IMR-90 (cell line): ENCODE measurements around the gene GPRC6A. TPM values are rescaled to one million over a fixed set of nuclear protein-coding genes. Genes with fewer than 3 reads are reported as not detected.

Experiments used
- ATAC-seq: fragments of 200-7000 bp; cut with Tn5 transposase; 2 replicates; pipeline ENCODE4 v1.9.1; 2020; ENCODE audit warnings: low read depth, mild to moderate bottlenecking, moderate library complexity
- BruUV-seq: library from RNA; stranded (reverse); fragments of 400-500 nt; replicated peaks from 2 replicates; lab custom pipeline; 2021; lab: Mats Ljungman, UMichigan
- CTCF ChIA-PET: fragments of 300-600 bp; formaldehyde crosslinking; extraction: SDS; loops from one replicate; lab custom pipeline; 2021; ENCODE audit warnings: antibody characterized with exemption; lab: Yijun Ruan, JAX
- POLR2A ChIA-PET: fragments of 300-600 bp; sonication (Branson Sonifier 250); formaldehyde crosslinking; loops from one replicate; lab custom pipeline; 2022; ENCODE audit warnings: antibody characterized with exemption; ENCODE audit not compliant: unreplicated experiment; lab: Charles Lee
- DNase-seq: peaks from one replicate; pipeline ENCODE4 v3.0.0; 2013
- H2AFZ ChIP-seq: replicated peaks from 2 replicates; pipeline ENCODE3; 2013; ENCODE audit warnings: low read length, mild to moderate bottlenecking; ENCODE audit not compliant: poor library complexity
- H2AK5ac ChIP-seq: 2 replicates; pipeline ENCODE4 v1.6.1; 2013; ENCODE audit warnings: low read depth, low read length, inconsistent platforms
- H2AK9ac ChIP-seq: replicated peaks from 2 replicates; pipeline ENCODE3; 2013; ENCODE audit warnings: mild to moderate bottlenecking, low read depth, low read length, moderate library complexity; ENCODE audit not compliant: poor library complexity
- H2BK120ac ChIP-seq: 2 replicates; pipeline ENCODE4 v1.6.1; 2013; ENCODE audit warnings: low read depth, low read length, inconsistent platforms
- H2BK15ac ChIP-seq: 3 replicates; pipeline ENCODE4 v1.6.1; 2013; ENCODE audit warnings: low read depth, low read length, inconsistent platforms
- H2BK20ac ChIP-seq: 2 replicates; pipeline ENCODE4 v1.6.1; 2013; ENCODE audit warnings: low read depth, mild to moderate bottlenecking, inconsistent platforms, low read length, moderate library complexity
- H2BK5ac ChIP-seq: 2 replicates; pipeline ENCODE4 v1.6.1; 2013; ENCODE audit warnings: mild to moderate bottlenecking, low read depth, low read length, inconsistent platforms; ENCODE audit not compliant: poor library complexity, severe bottlenecking
- H3K14ac ChIP-seq: replicated peaks from 2 replicates; pipeline ENCODE4 v1.6.1; 2013; ENCODE audit warnings: low read depth, low read length, inconsistent platforms
- H3K18ac ChIP-seq: 2 replicates; pipeline ENCODE4 v1.6.1; 2013; ENCODE audit warnings: low read depth, low read length, control low read depth
- H3K23ac ChIP-seq: 2 replicates; pipeline ENCODE4 v1.6.1; 2013; ENCODE audit warnings: low read depth, low read length, inconsistent platforms
- H3K27ac ChIP-seq: 2 replicates; pipeline ENCODE4 v1.5.1; 2013; ENCODE audit warnings: mild to moderate bottlenecking, control low read depth, low read length; ENCODE audit not compliant: insufficient read depth
- H3K27me3 ChIP-seq: 2 replicates; pipeline ENCODE4 v1.6.1; 2013; ENCODE audit warnings: low read length; ENCODE audit not compliant: control insufficient read depth, insufficient read depth
- H3K36me3 ChIP-seq: 2 replicates; pipeline ENCODE4 v1.6.1; 2013; ENCODE audit warnings: low read length, mixed read lengths; ENCODE audit not compliant: control insufficient read depth, insufficient read depth
- H3K4ac ChIP-seq: 2 replicates; pipeline ENCODE4 v1.6.1; 2013; ENCODE audit warnings: low read depth, low read length, inconsistent platforms
- H3K4me1 ChIP-seq: 2 replicates; pipeline ENCODE4 v1.6.1; 2013; ENCODE audit warnings: low read length, mixed read lengths; ENCODE audit not compliant: control insufficient read depth, insufficient read depth
- H3K4me2 ChIP-seq: 2 replicates; pipeline ENCODE4 v1.6.1; 2013; ENCODE audit warnings: low read depth, mild to moderate bottlenecking, control low read depth, low read length, moderate library complexity
- H3K4me3 ChIP-seq: 2 replicates; pipeline ENCODE4 v1.5.1; 2013; ENCODE audit warnings: low read depth, mild to moderate bottlenecking, control low read depth, low read length, moderate library complexity; ENCODE audit not compliant: insufficient read depth
- H3K56ac ChIP-seq: 2 replicates; pipeline ENCODE4 v1.6.1; 2013; ENCODE audit warnings: low read length, inconsistent platforms; ENCODE audit not compliant: insufficient read depth; ENCODE audit errors: extremely low read depth
- H3K79me1 ChIP-seq, 2 experiments: 2 replicates each; pipeline ENCODE4 v1.6.1; 2013; ENCODE audit warnings: low read length in 2 of 2, inconsistent platforms in 1 of 2, low read depth in 1 of 2
- H3K9ac ChIP-seq: 2 replicates; pipeline ENCODE4 v1.6.1; 2013; ENCODE audit warnings: low read depth, low read length, control low read depth
- H3K9me1 ChIP-seq: 2 replicates; pipeline ENCODE4 v1.6.1; 2013; ENCODE audit warnings: low read length, inconsistent platforms; ENCODE audit not compliant: insufficient read depth
- H3K9me3 ChIP-seq: 2 replicates; pipeline ENCODE4 v1.6.1; 2013; ENCODE audit warnings: low read length; ENCODE audit not compliant: control insufficient read depth, insufficient read depth
- H4K20me1 ChIP-seq: 2 replicates; pipeline ENCODE4 v1.6.1; 2013; ENCODE audit warnings: low read length, inconsistent platforms; ENCODE audit not compliant: insufficient read depth
- H4K5ac ChIP-seq: 2 replicates; pipeline ENCODE4 v1.6.1; 2013; ENCODE audit warnings: mild to moderate bottlenecking, low read depth, low read length, control low read depth
- H4K8ac ChIP-seq, 2 experiments: 2 replicates each; pipeline ENCODE4 v1.6.1; 2013; ENCODE audit warnings: low read depth in 2 of 2, low read length in 2 of 2, control low read depth in 1 of 2, inconsistent platforms in 1 of 2
- H4K91ac ChIP-seq: 2 replicates; pipeline ENCODE4 v1.6.1; 2013; ENCODE audit warnings: low read depth, low read length, inconsistent platforms; ENCODE audit not compliant: insufficient read depth
- CHD1 ChIP-seq: IDR thresholded peaks from 2 replicates; pipeline ENCODE4 v1.6.1; 2012; ENCODE audit warnings: low read depth, low read length, improper control_type of control experiment
- ELK1 ChIP-seq: fragments of 150-350 bp; IDR thresholded peaks from 2 replicates; pipeline ENCODE4 v1.6.1; 2016; ENCODE audit warnings: low read depth, mild to moderate bottlenecking, low read length, moderate library complexity, borderline replicate concordance
- MXI1 ChIP-seq: IDR thresholded peaks from 2 replicates; pipeline ENCODE4 v1.6.1; 2012; ENCODE audit warnings: low read depth, mild to moderate bottlenecking, low read length, moderate library complexity, borderline replicate concordance
- NFE2L2 ChIP-seq: fragments of 150-350 bp; IDR thresholded peaks from 2 replicates; pipeline ENCODE4 v1.6.1; 2016; ENCODE audit warnings: low read depth, mild to moderate bottlenecking, low read length
- RFX5 ChIP-seq: IDR thresholded peaks from 2 replicates; pipeline ENCODE4 v1.8.0; 2012; ENCODE audit warnings: low read depth, mild to moderate bottlenecking, low read length, moderate library complexity
- WGBS, 2 experiments: methylation state at CpG; one replicate each; pipeline versions ENCODE4 v1.1.5 to v1.1.7; 2013; ENCODE audit warnings: missing lambda C conversion rate in 2 of 2; ENCODE audit not compliant: insufficient read length in 1 of 2; ENCODE audit errors: extremely low coverage in 2 of 2; 5-methylcytosine and 5-hydroxymethylcytosine counted together
- dilution Hi-C: fragments of 300-500 bp; cut with HindIII; formaldehyde crosslinking; loops from one replicate; pipeline ENCODE4 v1.14.3; 2018; ENCODE audit warnings: low sequenced_read_pairs; ENCODE audit not compliant: unreplicated experiment
- in situ Hi-C: fragments of 300-500 bp; cut with MboI; formaldehyde crosslinking; loops from 3 replicates; pipeline ENCODE4 v1.14.3; 2019; ENCODE audit warnings: low sequenced_read_pairs, inconsistent platforms, mixed read lengths
- intact Hi-C: fragments of 100-400 bp; cut with micrococcal nuclease; formaldehyde crosslinking; loops from 2 replicates; pipeline ENCODE4 v1.10.0; 2022
- polyA plus RNA-seq, 3 experiments: library from polyadenylated mRNA; depleted of rRNA; stranded (reverse); fragments of >200 nt; gene quantifications; 2 replicates each; pipeline ENCODE4 v1.2.3, GENCODE V29; 2012; ENCODE audit warnings: low replicate concordance in 1 of 3
- total RNA-seq: library from RNA; depleted of rRNA; stranded (reverse); fragments of >200 nt; gene quantifications from 2 replicates; pipeline ENCODE4 v1.2.3, GENCODE V29; 2012

GPRC6A gene
- total and polyA plus RNA-seq, 2 of the 4 experiments (the other 2 are of a cell fraction) = not detected

GRCh38 chr6:116783852-116784251 is 45.0 kb downstream of the GPRC6A start:
- Histone ChIP-seq H2AFZ (no peak overlapping the region), H3K27ac (no peak overlapping the region), H3K14ac (no peak overlapping the region), H3K79me1 (no peaks in the 10 kb centered on the region), H2AK5ac (no peak overlapping the region), H3K4me1 (no peaks in the 10 kb centered on the region), H2BK20ac (no peak overlapping the region), H3K23ac (no peak overlapping the region), H3K27me3 (no peaks in the 10 kb centered on the region), H4K91ac (no peak overlapping the region), H3K4ac (no peak overlapping the region), H2AK9ac (no peak overlapping the region), H4K20me1 (no peaks in the 10 kb centered on the region), H3K9me3 (no peaks in the 10 kb centered on the region), H2BK15ac (no peak overlapping the region), H4K5ac (no peak overlapping the region), H3K36me3 (no peaks in the 10 kb centered on the region), H3K9ac (no peak overlapping the region), H2BK120ac (no peak overlapping the region), H3K9me1 (no peaks in the 10 kb centered on the region), H3K4me2 (no peak overlapping the region), H3K18ac (no peak overlapping the region), H4K8ac (no peak overlapping the region), H3K56ac (no peak overlapping the region), H2BK5ac (no peak overlapping the region), H3K4me3 (no peak overlapping the region)
- dilution Hi-C loops (no loop called here), in situ Hi-C loops (no loop called here), intact Hi-C loops (no loop called here)
- DNase-seq = peak; percentile 15
- BruUV-seq = no TSS peak
- POLR2A ChIA-PET = no interaction called here
- no CpG with 5 or more reads among the region's 5 CpGs for WGBS, 2 experiments
- TF ChIP-seq MXI1 (no peak), NFE2L2 (no peak), RFX5 (no peak), ELK1 (no peak), CHD1 (no peak)
- peak; percentile 62 for ATAC-seq
- CTCF ChIA-PET = interaction anchor here (0.9 to 2.4 kb wide), 2 partner anchors 15 to 63 kb away, joined by 3 to 6 read pairs; no protein-coding TSS in a partner anchor
